CD4-positive, alpha-beta T cell treated with Interleukin-4 for 1 hour (primary cell): ENCODE data around the gene RAB33A.
A peak's percentile ranks its signal among the peaks of the same experiment; 100 is the strongest.

Source experiments
- DNase-seq, 2 donors: peaks; one replicate each; pipeline ENCODE4 v3.0.0-alpha.2; 2020 to 2022

The RAB33A gene

DNA sequence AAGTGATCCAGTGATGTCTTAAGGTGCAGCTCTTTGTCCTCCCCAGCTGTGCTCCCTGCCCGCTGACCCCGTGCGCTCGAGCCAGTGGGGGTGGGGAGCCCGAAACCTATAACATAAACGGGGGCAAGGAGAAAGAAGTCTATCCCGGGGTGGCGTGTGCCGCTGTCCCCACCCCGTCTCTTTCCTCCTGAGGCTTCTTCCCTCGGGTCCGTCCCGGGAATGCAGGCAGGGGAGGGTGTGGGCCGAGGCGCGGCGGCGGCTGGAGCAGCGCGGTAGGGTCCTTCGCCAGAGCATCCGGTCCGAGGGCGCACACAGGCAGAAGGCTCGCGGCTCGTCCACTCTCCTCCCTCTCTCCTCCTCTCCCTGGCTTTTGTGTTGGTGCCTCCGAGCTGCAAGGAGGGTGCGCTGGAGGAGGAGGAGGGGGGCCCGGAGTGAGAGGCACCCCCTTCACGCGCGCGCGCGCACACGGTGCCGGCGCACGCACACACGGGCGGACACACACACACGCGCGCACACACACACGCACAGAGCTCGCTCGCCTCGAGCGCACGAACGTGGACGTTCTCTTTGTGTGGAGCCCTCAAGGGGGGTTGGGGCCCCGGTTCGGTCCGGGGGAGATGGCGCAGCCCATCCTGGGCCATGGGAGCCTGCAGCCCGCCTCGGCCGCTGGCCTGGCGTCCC, at the start of gene RAB33A:
Gene RAB33A, plus strand, starts transcription at position 517 of the 681 bp plus-strand sequence. Its CDS starts 101 bp downstream, at position 618.
- peak; percentile 49 to 51 for DNase-seq

DNA sequence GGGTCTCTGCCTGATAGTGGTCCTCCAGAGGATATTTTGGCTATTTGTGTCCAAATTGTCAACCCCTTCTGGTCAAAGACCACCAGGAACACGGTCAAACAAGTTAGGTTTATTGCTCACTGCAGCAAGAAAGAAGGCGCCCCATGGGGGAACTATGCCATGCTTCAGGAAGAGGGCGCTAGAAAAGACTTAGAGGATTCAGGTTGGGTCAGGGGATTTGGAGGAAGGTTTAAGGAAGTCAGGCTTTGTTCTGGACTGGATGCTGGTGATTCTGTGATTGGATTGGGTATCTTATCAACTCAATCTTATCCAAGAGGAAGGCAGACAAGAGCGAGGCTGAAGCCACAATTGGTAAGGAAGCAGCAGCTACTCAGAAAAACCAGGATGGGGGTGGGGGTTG, 47.2 kb upstream of the RAB33A start:
- no peak for DNase-seq

DNA sequence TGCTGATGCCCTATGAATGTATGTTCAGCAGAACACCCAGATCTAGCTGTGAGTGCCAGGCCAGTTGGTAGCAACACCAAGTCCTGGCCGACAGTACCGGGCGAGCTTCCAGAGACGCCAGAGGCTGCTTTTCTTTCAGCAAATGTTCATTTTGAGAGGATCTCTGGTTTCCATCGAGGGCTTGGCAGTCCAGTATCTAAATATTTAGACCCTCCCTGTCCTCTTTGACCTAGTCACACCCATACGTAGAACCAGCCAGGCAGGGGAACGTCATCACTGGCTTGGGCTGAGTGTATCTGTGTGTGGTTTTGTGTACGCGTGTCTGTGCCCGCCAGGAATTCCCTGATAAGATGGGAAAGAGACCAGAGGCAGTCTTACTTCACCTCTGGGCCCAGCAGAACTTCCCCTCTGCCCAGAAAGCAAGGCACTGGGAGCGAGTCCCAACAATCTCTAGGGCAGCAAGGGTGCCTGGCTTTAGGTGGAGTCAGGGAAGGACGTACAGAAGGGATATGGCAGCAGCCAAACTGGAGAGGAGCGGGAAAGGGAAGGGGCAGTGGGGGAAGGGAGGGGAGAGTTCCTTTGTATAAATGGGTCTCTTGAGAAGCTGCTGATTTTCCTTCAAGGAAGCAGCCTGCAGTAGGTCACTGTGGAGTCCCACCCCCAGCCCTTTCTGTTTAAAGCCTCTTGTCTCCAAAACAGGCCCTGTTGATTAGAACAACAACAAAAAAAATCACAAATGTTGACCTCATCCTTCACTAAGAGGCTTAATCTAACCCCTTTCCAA, 46.5 kb upstream of the RAB33A start:
- DNase-seq = no peak

- DNase-seq = no peak
Measured at GRCh38 chrX:130130990-130131389, 40.8 kb upstream of the RAB33A start.

DNA sequence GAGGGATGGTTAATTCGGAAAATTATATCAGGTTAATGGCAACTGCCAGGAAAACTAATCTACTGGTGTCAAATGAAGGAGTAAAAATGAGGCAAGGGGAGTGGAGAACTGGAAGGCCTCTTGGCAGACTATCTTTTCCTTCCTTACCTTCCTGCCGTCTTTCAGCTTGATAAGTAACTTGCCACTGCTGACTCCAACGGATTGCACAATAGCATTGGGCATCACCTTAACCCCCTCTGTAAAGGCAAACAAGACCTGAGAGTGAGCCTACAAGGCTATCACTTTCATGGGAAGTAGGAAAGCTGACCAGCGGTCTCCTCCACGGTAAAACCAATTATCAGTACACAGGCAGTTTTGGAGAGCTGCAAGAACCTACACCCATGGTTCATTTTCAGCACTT, 35.3 kb upstream of the RAB33A start:
- no peak for DNase-seq

DNA sequence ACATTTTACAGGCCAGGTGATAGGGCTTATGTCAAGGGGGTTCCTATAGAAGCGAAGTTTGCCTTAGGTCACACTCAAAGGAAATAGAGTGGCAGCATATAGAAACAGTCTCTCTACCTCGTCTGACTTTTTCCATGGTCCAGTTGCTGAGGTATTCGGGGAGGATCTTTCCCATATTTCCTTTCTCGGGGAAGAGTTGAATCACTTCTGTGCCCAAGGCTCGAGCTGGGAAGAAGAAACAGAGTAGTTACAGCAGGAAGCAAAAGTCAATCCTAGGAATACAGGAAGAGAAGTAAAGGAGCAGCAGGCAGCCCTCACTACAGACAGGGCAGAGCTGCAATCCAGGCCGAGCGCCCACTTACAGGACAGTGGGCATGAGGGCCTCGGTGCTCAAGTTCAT, 34.8 kb upstream of the RAB33A start:
- no peak for DNase-seq

DNA sequence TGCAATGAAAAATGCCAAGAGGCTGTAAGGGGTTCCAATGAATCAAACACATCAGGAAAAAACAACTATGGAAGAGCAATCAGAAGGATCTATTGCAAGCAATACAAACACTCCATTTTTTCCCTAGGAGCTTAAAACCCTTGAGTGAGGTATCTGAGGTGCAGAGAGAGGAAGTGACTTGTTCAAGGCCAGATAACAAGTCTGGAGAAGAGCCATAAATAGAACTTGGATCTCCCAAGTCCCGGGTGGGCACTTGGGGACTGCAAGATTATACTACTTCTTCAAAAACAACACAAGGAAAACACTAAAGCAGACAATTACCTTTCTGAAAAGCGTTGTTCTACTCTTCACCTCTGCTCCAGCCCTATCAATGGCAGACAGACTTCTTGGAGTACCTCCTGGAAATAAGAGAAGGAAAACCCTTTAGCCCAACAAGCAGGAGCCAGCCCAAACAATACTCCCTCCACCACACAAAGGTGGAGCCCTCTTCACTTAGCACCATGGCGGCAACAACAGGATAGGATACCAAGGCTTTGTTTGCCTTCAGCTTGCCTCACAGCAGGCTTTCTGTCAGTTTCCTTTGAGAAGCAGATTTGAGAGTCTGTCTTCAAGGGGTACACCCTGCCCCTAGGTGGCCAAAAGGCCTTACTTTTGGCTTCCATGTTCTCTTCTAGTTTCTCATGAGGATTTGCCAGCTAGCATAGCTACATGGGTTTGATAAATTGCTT, 32.1 kb upstream of the RAB33A start:
- DNase-seq = no peak

- peak in 1 of 2 donors; percentile 5 for DNase-seq
Measured at GRCh38 chrX:130144509-130144908, 27.3 kb upstream of the RAB33A start.

DNA sequence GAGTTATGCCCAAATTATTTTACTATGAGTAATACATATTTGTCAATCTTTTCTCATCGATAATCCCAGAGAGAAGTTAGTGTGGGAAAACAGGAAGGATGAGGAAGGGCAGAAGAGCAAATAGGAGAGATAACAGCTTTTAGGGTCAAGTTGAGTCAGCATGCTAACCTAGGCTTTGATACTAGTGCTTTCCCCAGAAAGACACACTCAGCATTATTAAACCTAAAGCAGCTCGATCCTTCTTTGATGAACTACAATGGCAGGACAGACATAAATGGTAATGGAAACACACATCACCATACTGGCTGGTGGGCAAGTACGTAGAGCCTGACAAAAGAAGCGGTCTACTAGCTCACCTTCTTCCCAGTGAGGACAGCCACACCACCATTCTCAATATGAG, 26.6 kb upstream of the RAB33A start:
- no peak for DNase-seq

- no peak for DNase-seq
Measured at GRCh38 chrX:130147631-130148030, 24.1 kb upstream of the RAB33A start.

DNA sequence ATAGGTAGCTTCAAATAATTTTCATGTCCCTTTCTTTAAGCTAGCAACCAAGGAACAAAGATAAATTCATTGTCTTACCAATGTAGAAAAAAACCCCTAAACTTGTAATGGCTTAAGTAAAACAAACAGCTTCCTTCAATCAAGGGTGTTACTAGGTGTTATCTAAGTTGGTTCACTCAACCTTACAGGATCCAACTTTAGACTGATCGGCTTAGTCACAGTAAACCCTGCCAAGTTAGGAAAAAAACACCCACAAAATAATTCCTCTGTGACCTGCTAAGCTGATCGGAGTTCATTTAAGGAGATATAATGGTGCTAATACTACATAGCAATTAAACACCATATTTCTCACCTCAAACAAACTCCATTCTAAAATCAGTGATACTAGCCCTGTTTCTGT, 16.2 kb upstream of the RAB33A start:
- DNase-seq = no peak

DNA sequence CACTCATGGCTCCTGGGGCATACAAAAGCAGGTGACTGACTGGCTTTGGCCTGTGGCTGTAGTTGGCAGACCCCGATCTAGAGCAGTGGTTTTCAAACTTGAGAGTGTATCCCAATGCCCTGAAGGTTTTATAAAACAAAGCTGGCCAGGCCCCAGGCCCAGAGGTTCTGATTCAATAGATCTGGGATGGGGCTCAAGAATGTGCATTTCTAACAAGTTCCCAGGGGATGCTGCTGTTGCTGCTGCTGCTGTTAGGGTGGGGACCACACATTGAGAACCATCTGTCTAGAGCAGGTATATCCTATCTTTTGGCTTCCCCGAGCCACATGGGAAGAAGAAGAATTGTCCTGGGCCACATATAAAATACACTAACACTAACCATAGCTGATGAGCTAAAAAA, 13.5 kb upstream of the RAB33A start:
- no peak for DNase-seq

- no peak for DNase-seq
Measured at GRCh38 chrX:130159776-130160175, 12.0 kb upstream of the RAB33A start.

DNA sequence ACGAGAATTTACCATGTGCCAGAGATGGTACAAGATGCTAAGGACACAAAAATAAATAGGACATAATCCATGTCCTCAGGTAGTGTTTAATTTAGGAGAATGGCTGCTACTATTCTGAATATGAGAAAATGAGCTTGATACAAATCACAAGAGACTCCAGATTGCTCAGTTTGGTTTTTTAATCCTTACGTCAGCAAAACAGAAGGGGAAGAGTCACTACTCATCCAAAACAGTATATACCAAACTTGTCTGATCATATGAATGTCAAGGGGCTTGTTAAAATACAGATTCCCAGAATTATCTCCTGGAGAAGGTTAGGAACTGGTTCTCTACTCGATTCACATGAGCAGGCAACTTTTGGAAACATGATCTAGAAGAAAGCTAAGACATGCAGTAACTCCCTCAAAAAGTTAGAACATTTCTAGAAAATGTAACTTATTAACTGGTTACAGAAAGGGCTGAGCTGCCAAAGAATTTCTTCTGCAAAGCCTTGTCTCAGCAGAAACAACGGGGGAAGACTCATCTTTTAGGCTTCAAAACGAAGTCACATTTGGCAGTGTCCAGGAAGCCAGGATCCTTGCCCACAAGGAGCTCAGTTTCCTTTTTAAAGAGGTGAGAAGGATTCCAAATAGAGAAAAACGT, 9.5 kb upstream of the RAB33A start:
- DNase-seq = no peak

GRCh38 chrX:130163398-130163797, 8.4 kb upstream of the RAB33A start:
- no peak for DNase-seq

- no peak for DNase-seq
Measured at GRCh38 chrX:130165181-130165702, 6.5 kb upstream of the RAB33A start.

- peak; percentile 92 for DNase-seq
Measured at GRCh38 chrX:130165703-130166502, 5.9 kb upstream of the RAB33A start, which contains the start of gene AIFM1. TSS of gene AIFM1 (minus strand) at chrX:130165841. CDS start at chrX:130165656, 185 bp downstream.

- no peak for DNase-seq
Measured at GRCh38 chrX:130166503-130166777, 5.3 kb upstream of the RAB33A start.

DNA sequence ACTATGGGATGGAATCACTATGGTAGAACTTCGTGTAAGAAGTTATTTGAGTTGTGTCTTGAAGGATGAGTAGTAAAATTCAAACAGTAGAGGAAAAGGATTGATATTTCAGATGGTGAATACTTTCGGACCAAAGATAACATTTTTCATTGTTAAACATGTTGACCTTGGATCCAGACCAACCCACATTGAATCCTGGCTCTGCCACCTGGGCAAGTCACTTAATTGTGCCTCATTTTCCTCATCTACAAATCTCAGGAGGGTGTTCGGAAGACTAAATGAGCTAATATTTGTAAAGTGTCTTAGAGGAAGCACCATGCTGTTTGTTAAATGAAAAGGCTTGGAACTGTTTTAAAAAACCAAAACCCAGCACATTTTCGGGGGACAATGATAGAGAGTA, 4.7 kb upstream of the RAB33A start:
- no peak for DNase-seq

GRCh38 chrX:130170752-130171445, 863 bp upstream of the RAB33A start:
- peak; percentile 71 to 74 for DNase-seq

DNA sequence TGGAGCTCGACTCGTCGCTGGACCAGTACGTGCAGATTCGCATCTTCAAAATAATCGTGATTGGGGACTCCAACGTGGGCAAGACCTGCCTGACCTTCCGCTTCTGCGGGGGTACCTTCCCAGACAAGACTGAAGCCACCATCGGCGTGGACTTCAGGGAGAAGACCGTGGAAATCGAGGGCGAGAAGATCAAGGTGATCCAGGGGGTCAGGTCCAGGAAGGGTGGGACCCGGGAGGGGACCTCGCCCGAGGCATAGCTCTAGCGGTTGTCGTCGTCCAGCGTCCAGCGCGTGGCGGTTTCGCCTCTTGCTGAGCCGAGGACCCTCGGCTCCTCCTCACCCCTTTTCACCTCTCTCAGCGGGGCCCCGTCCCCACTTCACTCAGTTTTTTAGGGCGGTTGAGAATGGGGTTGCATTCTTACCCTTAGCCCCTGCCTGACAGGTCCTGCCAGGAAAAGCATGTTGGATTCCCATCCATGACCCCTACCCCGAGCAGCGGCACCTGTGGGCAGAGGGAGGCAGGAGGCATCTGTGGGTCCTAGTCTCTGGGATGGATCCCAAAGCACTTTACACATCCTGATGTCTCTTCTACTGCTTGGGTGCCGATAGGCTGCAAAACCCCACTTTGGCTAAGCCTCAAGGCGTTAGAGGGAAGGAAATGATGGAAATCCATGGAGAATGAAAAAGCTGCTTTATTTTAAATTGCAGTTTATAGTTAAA, 524 bp downstream of the RAB33A start:
- no peak for DNase-seq
